ENCODE results near the gene TENM4.

The TENM4 gene

DNA sequence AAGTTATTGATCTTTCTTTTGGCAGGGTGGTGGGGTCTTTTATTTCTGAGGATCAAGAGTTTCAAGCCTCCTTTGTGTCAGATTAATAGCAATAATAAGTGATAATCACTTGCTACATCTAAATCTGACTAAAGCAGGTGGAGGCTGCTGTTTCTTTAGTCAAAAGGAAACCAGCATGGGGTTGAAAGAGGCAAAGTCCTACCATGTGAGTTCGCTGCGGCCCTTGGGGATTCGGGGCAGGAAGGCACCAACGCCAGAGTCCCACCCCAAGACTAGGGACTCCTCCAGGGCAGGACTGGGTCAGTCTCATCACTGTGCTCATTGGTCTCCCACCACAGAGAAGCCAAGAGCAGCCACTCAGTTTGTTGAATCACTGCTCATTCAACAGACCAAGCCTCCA, 73.0 kb downstream of the TENM4 start:
- Histone ChIP-seq H3K4me3 (ENCODE audit: low read length in 2 of 2) (no peak overlapping the region), H3K9me3 (replicated peaks in 1 of 2; ENCODE audit: control insufficient read depth in 2 of 2, insufficient read depth in 1 of 2, low read depth in 1 of 2, low read length in 2 of 2) (no peaks in the 10 kb centered on the region), H3K79me1 (ENCODE audit: low read depth, low read length) (no peaks in the 10 kb centered on the region), H3K36me3 (replicated peaks in 1 of 2; ENCODE audit: control insufficient read depth in 2 of 2, insufficient read depth in 2 of 2, low read length in 2 of 2) (no peaks in the 10 kb centered on the region), H2BK120ac (ENCODE audit: low read depth, low read length) (no peak overlapping the region), H2BK15ac (ENCODE audit: low read length) (no peak overlapping the region), H3K14ac (ENCODE audit: low read length) (no peak overlapping the region), H2BK5ac (ENCODE audit: low read length) (no peak overlapping the region), H4K91ac (ENCODE audit: low read depth, low read length, poor library complexity) (no peak overlapping the region), H3K18ac (ENCODE audit: low read length) (no peak overlapping the region), H2BK12ac (ENCODE audit: low read length) (no peak overlapping the region), H2AK5ac (ENCODE audit: low read depth, low read length) (no peak overlapping the region), H4K8ac (ENCODE audit: low read depth, low read length) (no peak overlapping the region), H3K9ac (ENCODE audit: low read depth, low read length, poor library complexity) (no peak overlapping the region), H3K4me2 (ENCODE audit: insufficient read depth, low read length, poor library complexity, severe bottlenecking) (no peak overlapping the region), H2AFZ (ENCODE audit: low read length) (no peak overlapping the region), H3K4ac (ENCODE audit: low read length) (no peak overlapping the region), H3K27ac (replicated peaks; ENCODE audit: low read length) (no peak overlapping the region), H3K23ac (ENCODE audit: low read depth, low read length, poor library complexity) (no peak overlapping the region), H3K4me1 (ENCODE audit: control insufficient read depth in 2 of 2, insufficient read depth in 1 of 2, low read depth in 1 of 2, low read length in 2 of 2) (peaks cover 2 to 3% of the 10 kb centered on the region in 2 donors), H3K27me3 (ENCODE audit: control insufficient read depth in 3 of 3, insufficient read depth in 3 of 3, low read depth in 1 of 3, low read length in 3 of 3) (no peaks in the 10 kb centered on the region)
- no peak for DNase-seq (ENCODE audit: low spot score)
- WGBS, 2 donors (ENCODE audit: extremely low coverage in 2 of 2, insufficient read length in 2 of 2, insufficient replicate concordance in 1 of 2), result no CpG with 5 or more reads among the region's 4 CpGs

DNA sequence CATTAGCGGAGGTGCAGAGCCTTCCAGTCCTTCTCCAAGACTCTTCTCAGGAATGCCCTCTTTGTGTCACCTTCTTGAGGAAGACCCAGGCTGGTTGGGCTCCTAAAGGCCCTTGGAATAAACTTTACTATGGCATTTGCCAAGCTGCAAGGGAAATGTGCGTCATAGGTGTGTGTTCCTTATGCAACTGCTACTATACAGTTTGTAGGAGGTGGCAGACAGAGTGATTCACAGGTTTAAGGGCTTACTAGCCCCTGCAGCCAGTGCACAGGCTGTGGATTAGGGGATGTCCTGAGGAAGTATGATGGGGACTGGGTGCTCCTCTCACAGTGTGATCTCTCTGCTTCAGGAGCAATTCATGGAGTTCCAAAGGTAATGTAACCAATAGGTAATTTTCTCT, 74.6 kb downstream of the TENM4 start:
- Histone ChIP-seq H2BK120ac (ENCODE audit: low read depth, low read length) (no peak overlapping the region), H2AFZ (ENCODE audit: low read length) (no peak overlapping the region), H3K14ac (ENCODE audit: low read length) (no peak overlapping the region), H3K79me1 (ENCODE audit: low read depth, low read length) (no peaks in the 10 kb centered on the region), H3K36me3 (replicated peaks in 1 of 2; ENCODE audit: control insufficient read depth in 2 of 2, insufficient read depth in 2 of 2, low read length in 2 of 2) (no peaks in the 10 kb centered on the region), H3K23ac (ENCODE audit: low read depth, low read length, poor library complexity) (no peak overlapping the region), H3K9me3 (replicated peaks in 1 of 2; ENCODE audit: control insufficient read depth in 2 of 2, insufficient read depth in 1 of 2, low read depth in 1 of 2, low read length in 2 of 2) (no peaks in the 10 kb centered on the region), H3K9ac (ENCODE audit: low read depth, low read length, poor library complexity) (no peak overlapping the region), H3K4ac (ENCODE audit: low read length) (no peak overlapping the region), H3K27ac (replicated peaks; ENCODE audit: low read length) (no peak overlapping the region), H2BK5ac (ENCODE audit: low read length) (no peak overlapping the region), H3K4me1 (ENCODE audit: control insufficient read depth in 2 of 2, insufficient read depth in 1 of 2, low read depth in 1 of 2, low read length in 2 of 2) (peaks cover 2 to 3% of the 10 kb centered on the region in 2 donors), H4K8ac (ENCODE audit: low read depth, low read length) (no peak overlapping the region), H3K18ac (ENCODE audit: low read length) (no peak overlapping the region), H3K4me3 (ENCODE audit: low read length in 2 of 2) (no peak overlapping the region), H3K4me2 (ENCODE audit: insufficient read depth, low read length, poor library complexity, severe bottlenecking) (no peak overlapping the region), H3K27me3 (ENCODE audit: control insufficient read depth in 3 of 3, insufficient read depth in 3 of 3, low read depth in 1 of 3, low read length in 3 of 3) (no peaks in the 10 kb centered on the region), H4K91ac (ENCODE audit: low read depth, low read length, poor library complexity) (no peak overlapping the region), H2BK12ac (ENCODE audit: low read length) (no peak overlapping the region), H2BK15ac (ENCODE audit: low read length) (no peak overlapping the region), H2AK5ac (ENCODE audit: low read depth, low read length) (no peak overlapping the region)
- no CpG with 5 or more reads among the region's 2 CpGs for WGBS, 2 donors (ENCODE audit: extremely low coverage in 2 of 2, insufficient read length in 2 of 2, insufficient replicate concordance in 1 of 2)
- DNase-seq (ENCODE audit: low spot score), result no peak

DNA sequence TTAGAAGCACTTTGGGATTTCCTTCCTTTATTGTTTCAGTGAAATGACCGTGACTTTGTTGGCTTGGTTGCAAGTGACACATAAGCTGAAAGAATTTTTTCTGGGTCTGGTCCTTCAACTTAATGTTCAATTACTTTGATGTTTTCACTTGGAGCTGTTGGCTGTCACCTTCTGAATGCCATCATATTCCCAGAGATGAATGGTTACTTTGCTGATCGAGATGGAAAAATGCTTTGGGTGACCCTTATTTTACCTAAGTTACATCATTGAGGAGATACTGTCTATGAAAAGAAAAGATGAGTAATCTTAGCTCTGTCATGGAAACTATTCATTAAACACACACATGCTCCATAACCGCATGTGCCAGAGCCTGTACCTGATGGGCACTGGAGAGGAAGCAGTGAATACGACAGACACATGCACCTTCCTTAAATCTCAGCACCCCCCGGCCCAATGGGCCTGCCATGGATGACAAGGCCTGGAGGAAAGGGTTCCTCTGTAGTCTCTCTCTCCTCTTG, 76.9 kb downstream of the TENM4 start:
- Histone ChIP-seq H3K36me3 (replicated peaks in 1 of 2; ENCODE audit: control insufficient read depth in 2 of 2, insufficient read depth in 2 of 2, low read length in 2 of 2) (no peaks in the 10 kb centered on the region), H2AK5ac (ENCODE audit: low read depth, low read length) (no peak overlapping the region), H2BK12ac (ENCODE audit: low read length) (no peak overlapping the region), H3K4ac (ENCODE audit: low read length) (no peak overlapping the region), H3K4me1 (ENCODE audit: control insufficient read depth in 2 of 2, insufficient read depth in 1 of 2, low read depth in 1 of 2, low read length in 2 of 2) (peaks cover 2 to 3% of the 10 kb centered on the region in 2 donors), H3K27me3 (ENCODE audit: control insufficient read depth in 3 of 3, insufficient read depth in 3 of 3, low read depth in 1 of 3, low read length in 3 of 3) (no peaks in the 10 kb centered on the region), H3K9me3 (replicated peaks in 1 of 2; ENCODE audit: control insufficient read depth in 2 of 2, insufficient read depth in 1 of 2, low read depth in 1 of 2, low read length in 2 of 2) (no peaks in the 10 kb centered on the region), H3K79me1 (ENCODE audit: low read depth, low read length) (no peaks in the 10 kb centered on the region), H2BK5ac (ENCODE audit: low read length) (no peak overlapping the region), H3K23ac (ENCODE audit: low read depth, low read length, poor library complexity) (no peak overlapping the region), H2BK120ac (ENCODE audit: low read depth, low read length) (no peak overlapping the region), H3K18ac (ENCODE audit: low read length) (no peak overlapping the region), H3K9ac (ENCODE audit: low read depth, low read length, poor library complexity) (no peak overlapping the region), H2AFZ (ENCODE audit: low read length) (no peak overlapping the region), H4K8ac (ENCODE audit: low read depth, low read length) (no peak overlapping the region), H3K4me3 (ENCODE audit: low read length in 2 of 2) (no peak overlapping the region), H4K91ac (ENCODE audit: low read depth, low read length, poor library complexity) (no peak overlapping the region), H3K4me2 (ENCODE audit: insufficient read depth, low read length, poor library complexity, severe bottlenecking) (no peak overlapping the region), H2BK15ac (ENCODE audit: low read length) (no peak overlapping the region), H3K14ac (ENCODE audit: low read length) (no peak overlapping the region), H3K27ac (replicated peaks; ENCODE audit: low read length) (no peak overlapping the region)
- DNase-seq (ENCODE audit: low spot score), result no peak
- no CpG with 5 or more reads among the region's 5 CpGs for WGBS, 2 donors (ENCODE audit: extremely low coverage in 2 of 2, insufficient read length in 2 of 2, insufficient replicate concordance in 1 of 2)

DNA sequence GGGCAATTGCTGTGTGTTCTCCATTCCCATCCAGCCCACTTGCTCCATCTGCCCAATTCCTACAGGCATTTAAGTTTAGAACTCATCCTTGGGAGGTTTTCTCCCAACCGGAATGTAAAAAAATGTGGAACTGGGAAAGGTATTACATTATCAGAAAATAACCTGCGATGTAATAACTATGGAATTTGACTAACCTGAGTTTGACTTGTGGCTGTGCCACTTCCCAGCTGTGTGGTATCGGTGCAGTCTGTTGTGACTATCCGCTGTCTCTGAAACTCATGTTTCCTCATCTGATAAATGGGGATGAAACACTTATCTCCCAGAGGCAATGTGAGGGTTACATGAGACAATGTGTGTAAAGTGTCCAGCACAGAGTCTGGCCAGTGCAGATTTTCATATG, 77.6 kb downstream of the TENM4 start:
- WGBS, 2 donors (ENCODE audit: extremely low coverage in 2 of 2, insufficient read length in 2 of 2, insufficient replicate concordance in 1 of 2), result no CpG with 5 or more reads among the region's 4 CpGs

More for the DNA sequence above, 77.6 kb downstream of the TENM4 start:
- Histone ChIP-seq H3K4me2 (ENCODE audit: insufficient read depth, low read length, poor library complexity, severe bottlenecking) (no peak overlapping the region), H2AFZ (ENCODE audit: low read length) (no peak overlapping the region), H3K9me3 (replicated peaks in 1 of 2; ENCODE audit: control insufficient read depth in 2 of 2, insufficient read depth in 1 of 2, low read depth in 1 of 2, low read length in 2 of 2) (no peaks in the 10 kb centered on the region), H3K36me3 (replicated peaks in 1 of 2; ENCODE audit: control insufficient read depth in 2 of 2, insufficient read depth in 2 of 2, low read length in 2 of 2) (no peaks in the 10 kb centered on the region), H2BK5ac (ENCODE audit: low read length) (no peak overlapping the region), H2BK15ac (ENCODE audit: low read length) (no peak overlapping the region), H2AK5ac (ENCODE audit: low read depth, low read length) (no peak overlapping the region), H3K18ac (ENCODE audit: low read length) (no peak overlapping the region), H3K79me1 (ENCODE audit: low read depth, low read length) (no peaks in the 10 kb centered on the region), H3K4me1 (ENCODE audit: control insufficient read depth in 2 of 2, insufficient read depth in 1 of 2, low read depth in 1 of 2, low read length in 2 of 2) (peaks cover 2 to 3% of the 10 kb centered on the region in 2 donors), H3K27me3 (ENCODE audit: control insufficient read depth in 3 of 3, insufficient read depth in 3 of 3, low read depth in 1 of 3, low read length in 3 of 3) (no peaks in the 10 kb centered on the region), H3K4me3 (ENCODE audit: low read length in 2 of 2) (no peak overlapping the region), H3K27ac (replicated peaks; ENCODE audit: low read length) (no peak overlapping the region), H3K23ac (ENCODE audit: low read depth, low read length, poor library complexity) (no peak overlapping the region), H3K4ac (ENCODE audit: low read length) (no peak overlapping the region), H2BK12ac (ENCODE audit: low read length) (no peak overlapping the region), H3K9ac (ENCODE audit: low read depth, low read length, poor library complexity) (no peak overlapping the region), H2BK120ac (ENCODE audit: low read depth, low read length) (no peak overlapping the region), H4K8ac (ENCODE audit: low read depth, low read length) (no peak overlapping the region), H3K14ac (ENCODE audit: low read length) (no peak overlapping the region), H4K91ac (ENCODE audit: low read depth, low read length, poor library complexity) (no peak overlapping the region)
- DNase-seq (ENCODE audit: low spot score), result no peak
